ENCODE results near the gene FEN1.

The FEN1 gene

DNA sequence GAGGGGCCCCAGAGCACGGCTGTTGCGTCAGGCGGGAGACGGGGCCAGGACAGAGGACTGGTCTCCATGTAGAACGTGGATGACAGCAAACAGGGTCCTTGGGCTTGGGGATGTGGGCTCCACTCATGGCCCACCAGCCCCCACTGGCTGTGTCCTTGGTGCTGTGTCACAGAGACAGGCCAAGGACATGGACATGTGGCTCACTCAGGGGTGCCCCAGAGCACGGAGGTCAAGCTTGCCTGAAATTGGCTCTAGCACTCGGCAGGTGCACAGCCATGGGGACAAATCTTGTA is 49.8 kb downstream of the FEN1 start:
- ChIA-PET CTCF (interaction anchor here (0.8 to 1.3 kb wide), 2 partner anchors 14 to 28 kb away, joined by 3 to 7 read pairs; partner anchors contain the start of gene FADS2), POLR2A (no interaction called here)
- no peak overlapping the region for H3K4me3 ChIP-seq (ENCODE audit: low read depth, low read length)
- TF ChIP-seq, protein P1, sequence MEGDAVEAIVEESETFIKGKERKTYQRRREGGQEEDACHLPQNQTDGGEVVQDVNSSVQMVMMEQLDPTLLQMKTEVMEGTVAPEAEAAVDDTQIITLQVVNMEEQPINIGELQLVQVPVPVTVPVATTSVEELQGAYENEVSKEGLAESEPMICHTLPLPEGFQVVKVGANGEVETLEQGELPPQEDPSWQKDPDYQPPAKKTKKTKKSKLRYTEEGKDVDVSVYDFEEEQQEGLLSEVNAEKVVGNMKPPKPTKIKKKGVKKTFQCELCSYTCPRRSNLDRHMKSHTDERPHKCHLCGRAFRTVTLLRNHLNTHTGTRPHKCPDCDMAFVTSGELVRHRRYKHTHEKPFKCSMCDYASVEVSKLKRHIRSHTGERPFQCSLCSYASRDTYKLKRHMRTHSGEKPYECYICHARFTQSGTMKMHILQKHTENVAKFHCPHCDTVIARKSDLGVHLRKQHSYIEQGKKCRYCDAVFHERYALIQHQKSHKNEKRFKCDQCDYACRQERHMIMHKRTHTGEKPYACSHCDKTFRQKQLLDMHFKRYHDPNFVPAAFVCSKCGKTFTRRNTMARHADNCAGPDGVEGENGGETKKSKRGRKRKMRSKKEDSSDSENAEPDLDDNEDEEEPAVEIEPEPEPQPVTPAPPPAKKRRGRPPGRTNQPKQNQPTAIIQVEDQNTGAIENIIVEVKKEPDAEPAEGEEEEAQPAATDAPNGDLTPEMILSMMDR (IDR thresholded peaks at IDR 0.05; ENCODE audit: insufficient read depth, low read length, missing control alignments) = no peak
- DNase-seq (ENCODE audit: low read depth, low spot score) = no peak

DNA sequence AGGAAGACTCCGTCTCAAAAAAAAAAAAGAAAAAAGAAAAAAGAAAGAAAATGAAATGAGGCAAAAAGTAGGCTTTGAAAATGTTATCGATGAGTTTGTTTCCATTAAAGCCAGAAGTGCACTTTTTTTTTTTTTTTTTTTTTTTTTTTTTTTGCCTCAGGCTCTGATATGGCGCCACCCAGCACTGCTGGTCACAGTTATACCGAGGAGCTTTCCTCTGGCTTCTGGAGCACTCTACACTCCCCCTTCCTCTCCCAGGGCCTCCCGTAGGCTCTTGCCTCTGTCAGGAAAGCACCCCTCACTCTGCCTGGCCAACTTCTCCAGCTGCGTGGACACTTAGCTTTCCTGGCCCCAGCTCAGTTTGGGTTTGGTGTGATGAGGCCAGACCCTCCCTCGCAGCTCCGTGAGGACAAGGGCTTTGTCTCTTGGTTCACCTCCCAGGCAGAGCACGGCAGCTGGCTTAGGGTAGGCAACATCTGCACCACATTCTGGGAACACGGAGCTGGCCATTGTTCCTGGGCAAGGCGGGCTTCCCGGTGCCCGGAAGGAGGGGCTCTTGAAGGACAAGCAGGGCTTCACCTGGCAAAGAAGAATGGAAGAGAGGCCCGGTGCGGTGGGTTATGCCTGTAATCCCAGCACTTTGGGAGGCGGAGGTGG is 52.3 kb downstream of the FEN1 start:
- ChIA-PET CTCF (interaction anchor here (1.0 to 1.7 kb wide), 3 partner anchors 12 to 263 kb away, joined by 3 to 7 read pairs (median 3); no protein-coding TSS in a partner anchor), POLR2A (no interaction called here)
- H3K4me3 ChIP-seq (ENCODE audit: low read depth, low read length) = no peak overlapping the region
- TF ChIP-seq, protein P1 (IDR thresholded peaks at IDR 0.05; ENCODE audit: insufficient read depth, low read length, missing control alignments) = no peak
- no peak for DNase-seq (ENCODE audit: low read depth, low spot score)

DNA sequence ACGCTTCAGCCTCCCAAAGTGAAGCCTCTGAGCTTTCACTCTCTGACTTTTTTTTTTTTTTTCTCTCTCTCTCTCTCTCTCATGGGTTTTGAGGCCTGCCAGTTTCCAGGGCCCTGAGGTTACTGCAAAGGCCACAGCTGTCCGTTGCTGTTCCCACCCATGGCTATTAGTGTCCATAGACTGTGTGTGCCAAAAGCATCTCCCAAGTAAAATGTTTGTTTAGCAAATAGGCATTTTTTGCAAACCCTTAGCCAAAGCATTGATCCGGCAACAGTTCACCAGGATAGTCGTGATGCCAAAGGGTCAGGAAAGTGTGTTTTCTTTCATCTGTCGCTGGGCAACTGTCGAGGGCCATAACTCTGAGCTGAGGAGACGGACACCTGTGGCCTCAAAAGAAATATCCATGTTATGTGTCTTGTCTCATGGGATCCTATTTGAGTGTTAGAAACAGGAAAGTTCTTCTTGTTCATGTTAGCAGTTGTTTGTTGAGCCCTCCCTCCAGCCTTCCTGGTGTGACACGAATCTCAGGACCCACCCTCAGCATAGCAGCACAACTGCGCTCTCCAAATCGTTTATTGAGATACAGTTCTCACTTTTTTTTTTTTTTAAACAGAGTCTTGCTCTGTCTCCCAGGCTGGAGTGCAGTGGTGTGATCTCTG is 53.8 kb downstream of the FEN1 start:
- no peak for DNase-seq (ENCODE audit: low read depth, low spot score)
- ChIA-PET CTCF (no interaction called here), POLR2A (no interaction called here)
- H3K4me3 ChIP-seq (ENCODE audit: low read depth, low read length) = no peak overlapping the region
- TF ChIP-seq, protein P1 (IDR thresholded peaks at IDR 0.05; ENCODE audit: insufficient read depth, low read length, missing control alignments) = no peak
